ENCODE measurements around the gene IRF3.

DNA sequence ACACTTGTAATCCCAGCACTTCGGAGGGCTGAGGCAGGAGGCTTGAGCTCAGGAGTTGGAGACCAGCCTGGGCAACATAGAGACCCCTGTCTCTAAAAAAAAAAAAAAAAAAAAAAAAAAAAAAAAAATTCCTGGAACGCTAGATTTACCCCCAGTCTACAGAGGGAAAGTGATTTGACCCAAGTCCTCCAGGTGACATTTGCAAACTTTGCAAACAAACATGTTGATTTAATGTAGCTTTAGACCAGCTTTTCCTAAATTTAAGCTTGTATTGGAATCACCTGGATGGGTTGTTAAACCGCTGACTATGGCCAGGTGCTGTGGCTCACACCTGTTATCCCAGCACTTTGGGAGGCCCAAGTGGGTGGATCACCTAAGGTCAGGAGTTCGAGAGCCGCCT lies 33.7 kb upstream of the IRF3 start:
- TF ChIP-seq, protein P1, sequence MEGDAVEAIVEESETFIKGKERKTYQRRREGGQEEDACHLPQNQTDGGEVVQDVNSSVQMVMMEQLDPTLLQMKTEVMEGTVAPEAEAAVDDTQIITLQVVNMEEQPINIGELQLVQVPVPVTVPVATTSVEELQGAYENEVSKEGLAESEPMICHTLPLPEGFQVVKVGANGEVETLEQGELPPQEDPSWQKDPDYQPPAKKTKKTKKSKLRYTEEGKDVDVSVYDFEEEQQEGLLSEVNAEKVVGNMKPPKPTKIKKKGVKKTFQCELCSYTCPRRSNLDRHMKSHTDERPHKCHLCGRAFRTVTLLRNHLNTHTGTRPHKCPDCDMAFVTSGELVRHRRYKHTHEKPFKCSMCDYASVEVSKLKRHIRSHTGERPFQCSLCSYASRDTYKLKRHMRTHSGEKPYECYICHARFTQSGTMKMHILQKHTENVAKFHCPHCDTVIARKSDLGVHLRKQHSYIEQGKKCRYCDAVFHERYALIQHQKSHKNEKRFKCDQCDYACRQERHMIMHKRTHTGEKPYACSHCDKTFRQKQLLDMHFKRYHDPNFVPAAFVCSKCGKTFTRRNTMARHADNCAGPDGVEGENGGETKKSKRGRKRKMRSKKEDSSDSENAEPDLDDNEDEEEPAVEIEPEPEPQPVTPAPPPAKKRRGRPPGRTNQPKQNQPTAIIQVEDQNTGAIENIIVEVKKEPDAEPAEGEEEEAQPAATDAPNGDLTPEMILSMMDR (IDR thresholded peaks at IDR 0.05 in 8 of 11, conservative IDR thresholded peaks at IDR 0.05 in 3 of 11), result no peak
- no peak for TF ChIP-seq POLR2A (IDR thresholded peaks at IDR 0.05)
